NCI-H128 (cell line): Measurements from ENCODE around the gene SLC22A13.

ENCODE experiments used
- DNase-seq: peaks from one replicate; lab custom pipeline; 2025; ENCODE audit not compliant: unreplicated experiment; lab: John Stamatoyannopoulos, UW

Gene SLC22A13

GRCh38 chr3:38327335-38328009 is 61.9 kb downstream of the SLC22A13 start:
- DNase-seq: no peak
